Spleen (tissue), 3 donors: ENCODE results near the gene CEBPZ.

Experiments used
- POLR2A ChIP-seq, 3 donors: fragments of 450-650 bp; IDR thresholded peaks; one replicate each; pipeline ENCODE4 v1.5.1; 2017; ENCODE audit warnings: antibody characterized with exemption in 3 of 3, mild to moderate bottlenecking in 1 of 3
- POLR2AphosphoS5 ChIP-seq, 3 donors: sonication (generic); formaldehyde crosslinking; IDR thresholded peaks; one replicate each; pipeline ENCODE4 v1.5.1; 2017; ENCODE audit warnings: antibody characterized with exemption in 3 of 3

- TF ChIP-seq POLR2A (IDR thresholded peaks at IDR 0.05) (no peak), POLR2AphosphoS5 (IDR thresholded peaks at IDR 0.05) (no peak)
These were observed 66.6 kb downstream of the CEBPZ start for GRCh38 chr2:37164757-37165156.
